Choroid plexus epithelial cell (primary cell): ENCODE results near the gene SDHA.
A peak's percentile ranks its signal among the peaks of the same experiment; 100 is the strongest.

Source experiments
- DNase-seq: peaks from one replicate; pipeline ENCODE4 v3.0.0-alpha.2; 2010; ENCODE audit warnings: low read depth
- H3K4me3 ChIP-seq: 2 replicates; pipeline ENCODE4 v1.5.1; 2011; ENCODE audit warnings: low read depth, mild to moderate bottlenecking, control low read depth, low read length, moderate library complexity
- TF ChIP-seq, protein P1 (sequence below): conservative IDR thresholded peaks from 2 replicates; pipeline ENCODE4 v1.5.1; 2011; ENCODE audit warnings: low read depth, mild to moderate bottlenecking, control low read depth, inconsistent platforms, low read length, moderate library complexity

SDHA gene

DNA sequence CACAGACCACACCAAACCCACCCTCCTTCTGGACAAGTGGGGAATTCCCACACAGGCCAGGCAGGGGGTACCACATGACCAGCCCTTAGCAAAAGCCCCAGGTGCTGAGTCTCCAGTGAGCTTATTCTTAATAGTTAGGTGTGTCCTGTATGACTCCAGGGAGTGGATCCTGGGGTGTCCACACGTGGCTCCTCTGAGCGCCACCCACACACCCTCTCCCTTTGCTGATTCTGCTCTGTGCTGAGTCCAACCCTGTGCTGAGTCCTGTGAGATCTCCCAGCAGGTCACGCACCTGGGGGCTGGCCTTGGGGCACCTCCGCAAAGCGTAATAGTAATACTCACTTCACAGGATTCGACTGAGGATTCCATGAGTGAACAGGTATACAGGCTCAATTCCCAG, 14.1 kb upstream of the SDHA start:
- no peak overlapping the region for H3K4me3 ChIP-seq
- TF ChIP-seq, protein P1, sequence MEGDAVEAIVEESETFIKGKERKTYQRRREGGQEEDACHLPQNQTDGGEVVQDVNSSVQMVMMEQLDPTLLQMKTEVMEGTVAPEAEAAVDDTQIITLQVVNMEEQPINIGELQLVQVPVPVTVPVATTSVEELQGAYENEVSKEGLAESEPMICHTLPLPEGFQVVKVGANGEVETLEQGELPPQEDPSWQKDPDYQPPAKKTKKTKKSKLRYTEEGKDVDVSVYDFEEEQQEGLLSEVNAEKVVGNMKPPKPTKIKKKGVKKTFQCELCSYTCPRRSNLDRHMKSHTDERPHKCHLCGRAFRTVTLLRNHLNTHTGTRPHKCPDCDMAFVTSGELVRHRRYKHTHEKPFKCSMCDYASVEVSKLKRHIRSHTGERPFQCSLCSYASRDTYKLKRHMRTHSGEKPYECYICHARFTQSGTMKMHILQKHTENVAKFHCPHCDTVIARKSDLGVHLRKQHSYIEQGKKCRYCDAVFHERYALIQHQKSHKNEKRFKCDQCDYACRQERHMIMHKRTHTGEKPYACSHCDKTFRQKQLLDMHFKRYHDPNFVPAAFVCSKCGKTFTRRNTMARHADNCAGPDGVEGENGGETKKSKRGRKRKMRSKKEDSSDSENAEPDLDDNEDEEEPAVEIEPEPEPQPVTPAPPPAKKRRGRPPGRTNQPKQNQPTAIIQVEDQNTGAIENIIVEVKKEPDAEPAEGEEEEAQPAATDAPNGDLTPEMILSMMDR, result no peak
- DNase-seq, result no peak

DNA sequence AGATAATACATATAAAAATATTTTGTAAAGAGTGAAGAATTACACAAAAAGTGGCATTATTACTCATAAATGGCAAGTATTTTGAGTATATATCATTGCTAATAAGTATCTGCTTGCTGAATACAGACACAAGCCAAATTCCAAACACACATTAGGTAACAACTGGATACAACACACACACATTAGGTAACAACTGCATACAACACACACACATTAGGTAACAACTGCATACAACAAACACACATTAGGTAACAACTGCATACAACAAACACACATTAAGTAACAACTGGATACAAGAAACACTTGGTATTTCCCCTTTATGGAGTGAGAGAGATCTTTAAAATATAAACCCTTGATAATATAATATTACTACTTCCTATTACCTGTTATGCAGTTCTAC, 13.7 kb upstream of the SDHA start:
- DNase-seq, result no peak
- TF ChIP-seq, protein P1, result no peak
- no peak overlapping the region for H3K4me3 ChIP-seq

DNA sequence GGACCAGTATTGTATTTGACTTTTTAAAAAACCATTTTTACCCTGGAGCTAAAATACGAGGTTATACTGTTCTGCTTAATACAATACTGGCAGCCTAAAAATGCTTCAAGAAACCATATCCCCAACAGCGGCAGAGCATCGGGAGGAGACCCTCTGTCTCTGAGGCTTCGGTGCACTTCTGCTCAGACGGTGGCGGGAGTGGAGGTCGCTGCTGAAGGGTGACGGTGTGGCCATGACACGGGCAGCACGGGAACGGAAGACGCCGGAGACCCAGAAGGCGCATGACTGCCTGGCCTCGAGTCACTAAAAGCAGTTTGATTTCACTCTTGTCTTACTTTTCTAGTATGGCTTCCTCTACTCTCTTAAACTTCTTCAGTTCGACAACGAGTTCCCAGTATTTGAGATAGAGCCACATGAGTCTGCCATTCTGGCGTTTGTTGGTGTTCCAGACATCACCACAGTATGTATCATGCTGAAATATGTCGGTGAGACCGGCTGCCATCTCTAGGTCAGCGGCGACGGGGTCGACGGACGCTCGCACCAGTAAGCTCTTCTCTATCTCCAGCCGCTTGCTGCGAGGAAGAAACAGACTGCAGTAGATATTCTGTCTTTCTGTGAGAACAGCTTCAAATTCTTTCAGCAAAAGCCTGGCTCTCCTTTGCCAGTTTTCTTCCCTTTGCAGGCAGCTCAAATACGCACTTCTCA, 13.0 kb upstream of the SDHA start:
- no peak overlapping the region for H3K4me3 ChIP-seq
- TF ChIP-seq, protein P1, result no peak
- no peak for DNase-seq

DNA sequence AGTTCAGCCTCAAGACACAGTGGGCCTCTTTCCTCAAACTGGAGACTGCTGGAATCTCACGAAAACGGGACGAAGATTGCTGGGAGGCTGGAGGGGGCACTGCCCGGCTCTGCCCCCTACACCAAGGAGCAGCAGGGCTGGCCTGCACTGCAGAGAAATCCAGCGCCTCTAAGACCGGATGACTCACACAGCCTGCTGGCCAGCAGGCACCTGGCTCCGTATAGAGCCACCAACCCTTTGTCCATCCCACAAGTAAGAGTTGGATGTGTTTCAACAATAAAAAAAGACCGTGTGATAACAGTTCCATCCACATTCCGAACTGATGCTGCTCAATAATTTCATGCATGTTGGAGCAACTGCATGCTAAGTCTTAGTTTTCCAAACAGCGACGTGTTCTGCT, 11.7 kb upstream of the SDHA start:
- TF ChIP-seq, protein P1, result no peak
- H3K4me3 ChIP-seq, result no peak overlapping the region
- peak; percentile 63 for DNase-seq

DNA sequence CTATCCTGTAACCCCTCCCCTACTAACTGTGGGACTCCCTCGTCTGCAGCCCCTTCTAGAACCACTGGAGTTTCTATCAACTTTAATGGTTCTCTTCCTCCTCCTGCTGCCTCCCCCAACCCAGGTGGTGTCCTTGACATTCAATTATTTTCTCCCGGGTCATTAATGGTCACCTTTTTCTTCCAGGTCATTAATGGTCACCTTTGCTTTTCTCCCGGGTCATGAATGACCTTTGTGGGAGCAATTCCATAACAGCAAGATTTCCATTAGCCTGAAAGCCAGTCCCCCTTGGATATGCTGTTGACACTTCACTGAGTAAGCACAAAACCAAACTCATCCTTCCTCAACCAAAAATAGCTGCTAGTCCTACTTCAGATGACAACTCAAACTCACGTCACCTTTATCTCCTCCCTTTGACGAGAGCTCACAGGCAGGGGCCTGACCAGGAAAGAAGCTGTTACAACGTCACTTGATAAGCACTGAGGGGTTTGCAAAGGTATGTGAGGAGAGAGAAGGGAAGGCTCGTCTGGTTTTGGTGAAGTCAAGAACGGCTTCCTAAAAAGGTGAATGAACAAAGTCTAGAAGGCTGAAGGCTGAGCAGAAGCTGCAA, 11.1 kb upstream of the SDHA start:
- H3K4me3 ChIP-seq, result no peak overlapping the region
- TF ChIP-seq, protein P1, result no peak
- no peak for DNase-seq

DNA sequence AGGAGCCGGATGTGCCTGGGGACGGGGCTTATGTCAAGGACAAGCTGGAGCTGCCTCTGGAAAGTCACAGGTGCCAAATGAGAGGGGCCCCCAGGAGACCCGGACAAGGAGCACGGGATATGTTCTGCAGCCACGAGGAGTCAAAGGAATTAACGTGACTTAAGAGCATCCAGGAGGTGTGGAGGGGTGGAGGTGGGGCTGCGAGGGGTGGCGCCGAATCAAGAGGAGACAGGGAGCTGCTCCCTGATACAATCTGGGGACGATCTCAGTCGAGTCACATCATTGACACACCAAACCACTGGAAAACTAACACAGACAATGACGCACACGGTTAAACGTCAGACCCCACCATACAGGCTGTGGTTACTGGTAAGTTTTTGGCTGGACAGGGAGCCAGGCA, 10.5 kb upstream of the SDHA start:
- no peak for DNase-seq
- H3K4me3 ChIP-seq, result no peak overlapping the region
- TF ChIP-seq, protein P1, result no peak
